RWPE2 (cell line): ENCODE data around the gene GP9.

Source experiments
- ATAC-seq: fragments of 200-7000 bp; cut with Tn5 transposase; 3 replicates; pipeline ENCODE4 v1.9.1; 2021; ENCODE audit warnings: low read depth
- DNase-seq: peaks from one replicate; pipeline ENCODE4 v3.0.0-alpha.2; 2020; ENCODE audit warnings: low spot score
- H3K27ac ChIP-seq: fragments of 450-650 bp; 2 replicates; pipeline ENCODE4 v1.5.1; 2017; ENCODE audit warnings: mild to moderate bottlenecking; ENCODE audit not compliant: poor library complexity, severe bottlenecking
- H3K27me3 ChIP-seq: fragments of 250-450 bp; sonication (Bioruptor Pico); 2 replicates; pipeline ENCODE4 v1.5.1; 2021; ENCODE audit warnings: mild to moderate bottlenecking, moderate library complexity; ENCODE audit not compliant: insufficient read depth, poor library complexity, severe bottlenecking
- H3K36me3 ChIP-seq: fragments of 250-450 bp; sonication (Bioruptor Pico); 2 replicates; pipeline ENCODE4 v1.5.1; 2020; ENCODE audit warnings: low read depth, mild to moderate bottlenecking, moderate library complexity
- H3K4me1 ChIP-seq: fragments of 250-450 bp; sonication (Bioruptor Pico); 2 replicates; pipeline ENCODE4 v1.5.1; 2021; ENCODE audit warnings: mild to moderate bottlenecking, moderate library complexity; ENCODE audit not compliant: insufficient read depth, poor library complexity, severe bottlenecking
- H3K4me3 ChIP-seq: fragments of 250-450 bp; sonication (Bioruptor Pico); 2 replicates; pipeline ENCODE4 v1.5.1; 2021; ENCODE audit warnings: mild to moderate bottlenecking, moderate library complexity; ENCODE audit not compliant: severe bottlenecking
- H3K9me3 ChIP-seq: fragments of 250-450 bp; sonication (Bioruptor Pico); 2 replicates; pipeline ENCODE4 v1.5.1; 2021; ENCODE audit warnings: mild to moderate bottlenecking, moderate library complexity; ENCODE audit not compliant: severe bottlenecking
- TF ChIP-seq, protein P1 (sequence below): fragments of 450-650 bp; IDR thresholded peaks from one replicate; pipeline ENCODE4 v1.5.1; 2017; ENCODE audit warnings: mild to moderate bottlenecking, moderate library complexity; ENCODE audit not compliant: poor library complexity, severe bottlenecking

The GP9 gene

DNA sequence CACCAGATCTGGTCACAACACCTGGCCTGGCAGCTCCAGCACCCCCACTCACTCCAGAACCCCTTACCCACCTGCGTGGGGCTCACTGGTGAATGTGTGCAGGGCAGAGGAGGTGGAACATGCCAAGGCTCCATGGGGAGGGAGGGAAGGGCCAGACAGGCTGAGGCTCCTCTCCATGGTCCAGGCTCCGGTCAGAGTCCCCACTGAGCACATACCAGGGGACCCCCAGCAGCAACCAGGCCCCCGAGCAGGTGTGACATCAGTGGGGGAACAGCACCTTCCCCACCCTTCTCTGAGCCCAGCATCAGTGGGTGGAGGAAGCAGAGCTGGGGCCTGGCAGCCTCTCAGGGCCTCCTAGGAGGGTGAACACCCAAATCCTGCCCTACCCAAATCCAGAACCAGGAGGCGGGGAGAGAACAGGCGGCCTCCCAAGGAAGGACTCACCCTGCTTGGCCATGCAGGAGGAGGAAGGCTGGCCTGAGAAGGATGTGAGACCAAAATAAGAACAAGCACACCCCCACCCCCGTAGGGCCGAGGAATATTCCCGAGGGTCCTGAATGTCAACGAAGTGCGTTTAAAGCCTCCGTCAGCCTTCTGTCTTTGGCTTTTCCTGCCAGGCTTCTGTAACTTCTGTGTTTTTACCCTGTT, 1.1 kb upstream of the GP9 start:
- Histone ChIP-seq H3K36me3 (no peaks in the 10 kb centered on the region), H3K9me3 (no peaks in the 10 kb centered on the region), H3K4me1 (no peaks in the 10 kb centered on the region), H3K27ac (no peak overlapping the region), H3K27me3 (no peaks in the 10 kb centered on the region), H3K4me3 (no peak overlapping the region)
- TF ChIP-seq, protein P1, sequence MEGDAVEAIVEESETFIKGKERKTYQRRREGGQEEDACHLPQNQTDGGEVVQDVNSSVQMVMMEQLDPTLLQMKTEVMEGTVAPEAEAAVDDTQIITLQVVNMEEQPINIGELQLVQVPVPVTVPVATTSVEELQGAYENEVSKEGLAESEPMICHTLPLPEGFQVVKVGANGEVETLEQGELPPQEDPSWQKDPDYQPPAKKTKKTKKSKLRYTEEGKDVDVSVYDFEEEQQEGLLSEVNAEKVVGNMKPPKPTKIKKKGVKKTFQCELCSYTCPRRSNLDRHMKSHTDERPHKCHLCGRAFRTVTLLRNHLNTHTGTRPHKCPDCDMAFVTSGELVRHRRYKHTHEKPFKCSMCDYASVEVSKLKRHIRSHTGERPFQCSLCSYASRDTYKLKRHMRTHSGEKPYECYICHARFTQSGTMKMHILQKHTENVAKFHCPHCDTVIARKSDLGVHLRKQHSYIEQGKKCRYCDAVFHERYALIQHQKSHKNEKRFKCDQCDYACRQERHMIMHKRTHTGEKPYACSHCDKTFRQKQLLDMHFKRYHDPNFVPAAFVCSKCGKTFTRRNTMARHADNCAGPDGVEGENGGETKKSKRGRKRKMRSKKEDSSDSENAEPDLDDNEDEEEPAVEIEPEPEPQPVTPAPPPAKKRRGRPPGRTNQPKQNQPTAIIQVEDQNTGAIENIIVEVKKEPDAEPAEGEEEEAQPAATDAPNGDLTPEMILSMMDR: no peak
- ATAC-seq: no peak
- DNase-seq: no peak

GRCh38 chr3:129061023-129061887, 676 bp downstream of the GP9 start:
- ATAC-seq (no peak), DNase-seq (no peak)

DNA sequence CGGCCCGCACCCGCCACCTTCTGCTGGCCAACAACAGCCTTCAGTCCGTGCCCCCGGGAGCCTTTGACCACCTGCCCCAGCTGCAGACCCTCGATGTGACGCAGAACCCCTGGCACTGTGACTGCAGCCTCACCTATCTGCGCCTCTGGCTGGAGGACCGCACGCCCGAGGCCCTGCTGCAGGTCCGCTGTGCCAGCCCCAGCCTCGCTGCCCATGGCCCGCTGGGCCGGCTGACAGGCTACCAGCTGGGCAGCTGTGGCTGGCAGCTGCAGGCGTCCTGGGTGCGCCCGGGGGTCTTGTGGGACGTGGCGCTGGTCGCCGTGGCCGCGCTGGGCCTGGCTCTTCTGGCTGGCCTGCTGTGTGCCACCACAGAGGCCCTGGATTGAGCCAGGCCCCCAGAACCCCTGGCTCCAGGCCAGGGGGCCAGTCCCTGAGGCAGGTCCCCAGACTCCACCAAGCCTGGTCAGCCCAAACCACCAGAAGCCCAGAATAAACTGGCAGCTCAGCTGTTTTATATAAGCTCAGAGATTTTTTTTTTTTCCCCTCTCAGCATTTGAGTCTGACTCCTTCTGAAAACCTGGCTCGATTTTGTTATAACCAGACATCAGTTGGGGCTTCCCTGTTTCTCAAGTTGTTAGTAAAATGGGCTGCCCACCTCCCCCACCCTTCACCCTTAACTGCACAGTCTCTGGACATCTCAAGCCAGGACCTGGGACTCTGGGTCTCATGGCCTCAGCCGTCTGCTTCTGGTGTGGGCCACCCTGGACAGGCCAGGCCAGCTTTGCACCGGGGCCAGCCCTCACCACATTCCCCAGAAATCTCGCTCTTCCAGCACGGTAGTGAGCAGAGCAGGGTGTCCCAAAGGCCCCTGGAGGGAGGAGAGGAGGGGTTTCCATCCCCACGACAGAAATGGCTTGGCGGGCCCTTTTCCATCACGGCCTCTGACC, 1.6 kb downstream of the GP9 start:
- ATAC-seq (no peak), DNase-seq (no peak)
- TF ChIP-seq, protein P1: no peak
- Histone ChIP-seq H3K27ac (no peak overlapping the region), H3K4me1 (no peaks in the 10 kb centered on the region), H3K36me3 (no peaks in the 10 kb centered on the region), H3K4me3 (no peak overlapping the region), H3K9me3 (no peaks in the 10 kb centered on the region), H3K27me3 (no peaks in the 10 kb centered on the region)

More at GRCh38 chr3:129061023-129061887, 676 bp downstream of the GP9 start:
- H3K27ac ChIP-seq: no peak overlapping the region
- TF ChIP-seq, protein P1: no peak
- H3K4me3 ChIP-seq: no peak overlapping the region
- H3K36me3 ChIP-seq: no peaks in the 10 kb centered on the region
- no peaks in the 10 kb centered on the region for H3K4me1 ChIP-seq
- H3K9me3 ChIP-seq: no peaks in the 10 kb centered on the region
- H3K27me3 ChIP-seq: no peaks in the 10 kb centered on the region

GRCh38 chr3:129063091-129063640, 2.6 kb downstream of the GP9 start:
- Histone ChIP-seq H3K27ac (no peak overlapping the region), H3K27me3 (no peaks in the 10 kb centered on the region), H3K4me3 (no peak overlapping the region), H3K9me3 (no peaks in the 10 kb centered on the region), H3K4me1 (no peaks in the 10 kb centered on the region), H3K36me3 (no peaks in the 10 kb centered on the region)
- no peak for DNase-seq
- no peak for ATAC-seq
- TF ChIP-seq, protein P1: no peak
